ENCODE data around the gene TYRO3. TPM values are rescaled to one million over a fixed set of nuclear protein-coding genes. Genes with fewer than 3 reads are reported as not detected.
"Not testable (repeated sequence)": the region's sequence is repeated elsewhere in the genome, so short reads cannot be mapped to it uniquely, and the experiment has no call there.

Gene TYRO3
- total and polyA plus RNA-seq, 2 donors (not counting 1 experiment from before 2014, with no cell fraction given): 0.05 TPM; not detected in 1

DNA sequence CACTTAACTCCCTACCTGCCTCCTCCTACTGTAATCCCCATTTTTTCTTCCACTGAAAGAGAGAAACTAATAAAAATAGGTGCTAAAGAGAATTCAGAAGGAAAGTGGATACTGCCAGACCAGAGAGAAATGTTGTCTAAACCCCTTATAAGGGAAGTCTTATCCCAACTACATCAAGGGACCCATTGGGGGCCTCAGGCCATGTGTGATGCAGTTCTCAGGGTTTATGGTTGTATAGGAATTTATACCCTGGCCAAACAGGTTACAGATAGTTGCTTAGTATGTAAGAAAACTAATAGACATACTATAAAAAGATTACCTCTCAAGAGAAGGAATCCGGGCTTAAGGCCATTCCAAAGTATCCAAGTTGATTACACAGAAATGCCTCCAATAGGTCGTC, 30.6 kb downstream of the TYRO3 start:
- no CpG with 5 or more reads among the region's 2 CpGs for WGBS (ENCODE audit: insufficient coverage)
- H3K27ac ChIP-seq (ENCODE audit: low read length in 2 of 2); H3K4me1 Mint-ChIP-seq; H3K9me3 Mint-ChIP-seq (ENCODE audit: insufficient read depth); H3K27ac Mint-ChIP-seq; H3K79me2 ChIP-seq (ENCODE audit: control insufficient read depth, insufficient read depth, low read length); H3K9ac ChIP-seq (ENCODE audit: low read length); DNase-seq; H3K4me3 Mint-ChIP-seq; H3K4me1 ChIP-seq (ENCODE audit: control insufficient read depth in 2 of 2, insufficient read depth in 2 of 2, low read length in 2 of 2); H3K36me3 ChIP-seq (replicated peaks in 1 of 2; ENCODE audit: control extremely low read depth in 1 of 2, control insufficient read depth in 1 of 2, extremely low read depth in 1 of 2, insufficient read depth in 2 of 2, low read length in 1 of 2); H3K9me3 ChIP-seq (ENCODE audit: control extremely low read depth in 1 of 3, control insufficient read depth in 2 of 3, insufficient read depth in 1 of 3, low read length in 2 of 3); POLR2A ChIA-PET; ATAC-seq (ENCODE audit: low read depth); H4K20me1 ChIP-seq (ENCODE audit: control insufficient read depth, insufficient read depth, low read length, poor library complexity, severe bottlenecking); H3K4me3 ChIP-seq (ENCODE audit: control extremely low read depth in 1 of 5, extremely low read depth in 1 of 5, insufficient read depth in 1 of 5, low read depth in 2 of 5, low read length in 4 of 5); H3K4me2 ChIP-seq (replicated peaks; ENCODE audit: low read depth, low read length, poor library complexity, severe bottlenecking); H2AFZ ChIP-seq (ENCODE audit: insufficient read depth, low read depth, low read length, poor library complexity, severe bottlenecking): not testable (repeated sequence)
- peaks cover 0 to 12% (median 8%) of the 10 kb centered on the region in 4 experiments for H3K27me3 ChIP-seq (replicated peaks in 1 of 4; ENCODE audit: control extremely low read depth in 1 of 4, control insufficient read depth in 3 of 4, insufficient read depth in 4 of 4, low read length in 3 of 4)
- intact Hi-C loops (cut with micrococcal nuclease): loop anchor here (5.0 kb wide), 1 partner anchor 122 kb away; no protein-coding TSS in a partner anchor
- CTCF ChIA-PET: interaction anchor here (0.8 kb wide), 1 partner anchor 124 kb away, joined by 3 read pairs; no protein-coding TSS in a partner anchor
- peaks cover 50% of the 10 kb centered on the region for H3K27me3 Mint-ChIP-seq

GRCh38 chr15:41591217-41591616, 32.2 kb downstream of the TYRO3 start:
- H3K36me3 ChIP-seq (replicated peaks in 1 of 2; ENCODE audit: control extremely low read depth in 1 of 2, control insufficient read depth in 1 of 2, extremely low read depth in 1 of 2, insufficient read depth in 2 of 2, low read length in 1 of 2); H3K4me1 Mint-ChIP-seq; H3K4me3 Mint-ChIP-seq; H3K27me3 ChIP-seq (replicated peaks in 1 of 4; ENCODE audit: control extremely low read depth in 1 of 4, control insufficient read depth in 3 of 4, insufficient read depth in 4 of 4, low read length in 3 of 4); H3K27ac Mint-ChIP-seq; H3K27ac ChIP-seq (ENCODE audit: low read length in 2 of 2); H4K20me1 ChIP-seq (ENCODE audit: control insufficient read depth, insufficient read depth, low read length, poor library complexity, severe bottlenecking); ATAC-seq (ENCODE audit: low read depth); H3K9me3 Mint-ChIP-seq (ENCODE audit: insufficient read depth); H3K9ac ChIP-seq (ENCODE audit: low read length); H3K4me2 ChIP-seq (replicated peaks; ENCODE audit: low read depth, low read length, poor library complexity, severe bottlenecking); H2AFZ ChIP-seq (ENCODE audit: insufficient read depth, low read depth, low read length, poor library complexity, severe bottlenecking); H3K9me3 ChIP-seq (ENCODE audit: control extremely low read depth in 1 of 3, control insufficient read depth in 2 of 3, insufficient read depth in 1 of 3, low read length in 2 of 3); POLR2A ChIA-PET; CTCF ChIA-PET; H3K4me3 ChIP-seq (ENCODE audit: control extremely low read depth in 1 of 5, extremely low read depth in 1 of 5, insufficient read depth in 1 of 5, low read depth in 2 of 5, low read length in 4 of 5); H3K4me1 ChIP-seq (ENCODE audit: control insufficient read depth in 2 of 2, insufficient read depth in 2 of 2, low read length in 2 of 2); intact Hi-C loops (cut with micrococcal nuclease); DNase-seq; H3K79me2 ChIP-seq (ENCODE audit: control insufficient read depth, insufficient read depth, low read length): not testable (repeated sequence)
- WGBS (ENCODE audit: insufficient coverage): 82% methylated on average over 3 of the region's 6 CpGs
- peaks cover 42% of the 10 kb centered on the region for H3K27me3 Mint-ChIP-seq

GRCh38 chr15:41592718-41593117, 33.7 kb downstream of the TYRO3 start:
- H3K9me3 Mint-ChIP-seq (ENCODE audit: insufficient read depth); H3K36me3 ChIP-seq (replicated peaks in 1 of 2; ENCODE audit: control extremely low read depth in 1 of 2, control insufficient read depth in 1 of 2, extremely low read depth in 1 of 2, insufficient read depth in 2 of 2, low read length in 1 of 2); H2AFZ ChIP-seq (ENCODE audit: insufficient read depth, low read depth, low read length, poor library complexity, severe bottlenecking); H3K27ac ChIP-seq (ENCODE audit: low read length in 2 of 2); H3K4me3 ChIP-seq (ENCODE audit: control extremely low read depth in 1 of 5, extremely low read depth in 1 of 5, insufficient read depth in 1 of 5, low read depth in 2 of 5, low read length in 4 of 5); H3K4me1 Mint-ChIP-seq; H3K9ac ChIP-seq (ENCODE audit: low read length); H3K27ac Mint-ChIP-seq; ATAC-seq (ENCODE audit: low read depth); H4K20me1 ChIP-seq (ENCODE audit: control insufficient read depth, insufficient read depth, low read length, poor library complexity, severe bottlenecking); H3K4me1 ChIP-seq (ENCODE audit: control insufficient read depth in 2 of 2, insufficient read depth in 2 of 2, low read length in 2 of 2); H3K79me2 ChIP-seq (ENCODE audit: control insufficient read depth, insufficient read depth, low read length); H3K4me3 Mint-ChIP-seq; intact Hi-C loops (cut with micrococcal nuclease); DNase-seq; POLR2A ChIA-PET; CTCF ChIA-PET; H3K9me3 ChIP-seq (ENCODE audit: control extremely low read depth in 1 of 3, control insufficient read depth in 2 of 3, insufficient read depth in 1 of 3, low read length in 2 of 3); H3K27me3 ChIP-seq (replicated peaks in 1 of 4; ENCODE audit: control extremely low read depth in 1 of 4, control insufficient read depth in 3 of 4, insufficient read depth in 4 of 4, low read length in 3 of 4); H3K4me2 ChIP-seq (replicated peaks; ENCODE audit: low read depth, low read length, poor library complexity, severe bottlenecking): not testable (repeated sequence)
- peaks cover 32% of the 10 kb centered on the region for H3K27me3 Mint-ChIP-seq
- WGBS (ENCODE audit: insufficient coverage): 84% methylated on average over 7 of the region's 8 CpGs
